Measurements from ENCODE around the gene BUD13.

The BUD13 gene

GRCh38 chr11:116716621-116717020, 56.2 kb downstream of the BUD13 start:
- DNase-seq (ENCODE audit: low read depth in 2 of 2) = no peak

DNA sequence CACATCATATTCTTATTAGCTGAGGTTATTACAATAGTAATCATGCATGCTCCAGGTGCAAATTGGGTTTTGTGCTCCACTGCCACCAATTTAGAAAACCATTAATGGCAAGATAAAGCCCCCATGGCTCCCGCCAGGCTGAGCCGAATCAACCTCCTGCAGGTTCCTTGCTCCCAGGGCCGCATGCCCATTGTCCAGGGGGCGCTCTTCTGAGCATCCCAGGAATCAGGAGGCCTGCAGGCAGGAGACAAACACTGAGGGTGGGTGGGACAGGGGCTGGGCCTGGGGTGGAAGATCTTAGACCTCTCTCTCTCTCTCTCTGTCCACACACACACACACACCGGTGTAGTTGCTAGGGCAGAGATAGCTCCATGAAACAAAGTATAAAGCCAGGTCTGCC, 57.4 kb downstream of the BUD13 start:
- no peak for DNase-seq (ENCODE audit: low read depth in 2 of 2)

- no peak for DNase-seq (ENCODE audit: low read depth in 2 of 2)
Measured at GRCh38 chr11:116714902-116715301, 57.9 kb downstream of the BUD13 start.

DNA sequence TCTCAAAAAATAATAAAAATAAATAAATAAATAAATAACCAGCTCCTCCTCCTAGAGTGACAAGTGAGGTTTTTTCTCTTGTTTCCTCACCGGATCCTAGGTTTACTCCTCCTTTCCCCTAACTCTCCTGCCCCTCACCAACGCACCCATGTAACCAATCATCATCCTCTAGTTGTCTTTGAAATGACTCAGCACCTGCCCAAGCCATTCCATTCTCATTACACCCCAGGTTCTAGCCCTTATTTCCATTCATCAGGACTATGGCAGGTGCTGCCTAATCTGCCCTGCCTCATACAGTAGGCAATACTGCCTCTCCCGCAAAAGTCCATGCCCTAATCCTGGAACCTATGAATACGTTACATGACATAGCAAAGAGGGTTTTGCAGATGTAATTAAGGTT, 60.4 kb downstream of the BUD13 start:
- DNase-seq (ENCODE audit: low read depth in 2 of 2) = no peak

GRCh38 chr11:116710762-116711161, 62.0 kb downstream of the BUD13 start:
- DNase-seq (ENCODE audit: low read depth in 2 of 2) = no peak

- no peak for DNase-seq (ENCODE audit: low read depth in 2 of 2)
Measured at GRCh38 chr11:116710001-116710674, 62.6 kb downstream of the BUD13 start.

DNA sequence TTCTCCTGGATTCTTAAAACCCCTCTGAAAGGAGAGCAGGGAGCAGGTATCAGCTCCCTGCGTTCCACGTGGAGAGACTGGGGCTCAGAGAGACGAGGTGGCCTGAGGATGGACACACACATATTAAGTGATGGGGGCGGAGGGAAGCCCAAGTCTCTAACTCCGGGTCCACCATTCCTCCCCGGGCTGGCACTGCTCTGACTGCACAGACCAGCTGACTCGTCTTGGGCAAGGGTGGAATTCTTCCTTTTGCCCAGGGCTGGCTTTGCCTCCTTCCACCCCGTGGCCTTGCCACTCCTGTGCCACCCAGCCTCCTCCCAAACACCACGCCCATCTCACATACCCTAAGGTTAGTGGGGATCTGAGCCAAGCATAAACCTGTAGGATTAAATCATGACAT, 65.0 kb downstream of the BUD13 start:
- DNase-seq (ENCODE audit: low read depth in 2 of 2) = no peak

- no peak for DNase-seq (ENCODE audit: low read depth in 2 of 2)
Measured at GRCh38 chr11:116707161-116707629, 65.6 kb downstream of the BUD13 start.

GRCh38 chr11:116703421-116703820, 69.4 kb downstream of the BUD13 start:
- DNase-seq (ENCODE audit: low read depth in 2 of 2) = no peak

- DNase-seq (ENCODE audit: low read depth in 2 of 2) = no peak
Measured at GRCh38 chr11:116702772-116703385, 69.9 kb downstream of the BUD13 start.

DNA sequence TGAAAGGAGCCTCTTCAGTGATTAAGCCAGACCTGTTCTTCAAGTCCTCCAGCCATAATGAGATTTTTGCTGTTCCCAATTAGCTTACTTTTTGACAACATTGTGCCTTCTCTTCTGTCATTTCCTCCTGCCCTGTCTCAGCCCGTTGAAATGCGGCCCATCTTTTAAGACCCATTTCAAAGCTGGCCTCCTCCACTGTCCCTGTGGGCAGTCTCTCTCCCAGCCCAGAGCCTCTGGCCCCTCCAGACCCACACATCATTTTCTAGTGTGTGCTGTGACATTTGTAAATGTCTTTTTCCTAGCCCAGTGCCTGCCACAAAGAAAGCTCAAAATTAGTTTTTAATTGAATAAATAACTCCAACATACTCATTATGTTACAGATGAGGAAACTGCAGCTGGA, 70.9 kb downstream of the BUD13 start:
- no peak for DNase-seq (ENCODE audit: low read depth in 2 of 2)

DNA sequence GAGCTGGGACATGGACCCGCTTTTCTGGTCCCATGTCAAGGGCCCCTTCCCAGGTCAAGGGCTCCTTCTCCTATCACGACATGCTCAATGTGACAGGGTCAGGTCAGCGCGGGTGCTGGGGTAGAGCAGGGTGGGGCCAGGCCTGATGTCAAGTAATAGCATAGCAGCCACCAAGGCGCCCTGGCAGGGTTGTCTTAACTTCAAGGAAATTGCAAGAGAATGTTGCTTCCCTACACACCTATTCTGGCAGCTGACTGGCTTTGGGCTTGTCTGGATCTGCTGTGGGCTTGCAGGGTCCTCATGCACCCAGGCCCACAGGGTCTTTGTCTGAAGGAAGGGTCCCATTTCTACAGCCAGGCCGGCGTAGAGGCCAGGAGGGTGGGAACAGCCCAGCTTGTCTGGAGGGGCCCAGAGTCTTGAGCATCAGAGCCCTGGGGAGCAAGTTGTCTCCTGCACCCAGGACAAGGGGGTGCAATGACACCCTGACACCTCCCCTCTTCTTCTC, 71.4 kb downstream of the BUD13 start:
- no peak for DNase-seq (ENCODE audit: low read depth in 2 of 2)

DNA sequence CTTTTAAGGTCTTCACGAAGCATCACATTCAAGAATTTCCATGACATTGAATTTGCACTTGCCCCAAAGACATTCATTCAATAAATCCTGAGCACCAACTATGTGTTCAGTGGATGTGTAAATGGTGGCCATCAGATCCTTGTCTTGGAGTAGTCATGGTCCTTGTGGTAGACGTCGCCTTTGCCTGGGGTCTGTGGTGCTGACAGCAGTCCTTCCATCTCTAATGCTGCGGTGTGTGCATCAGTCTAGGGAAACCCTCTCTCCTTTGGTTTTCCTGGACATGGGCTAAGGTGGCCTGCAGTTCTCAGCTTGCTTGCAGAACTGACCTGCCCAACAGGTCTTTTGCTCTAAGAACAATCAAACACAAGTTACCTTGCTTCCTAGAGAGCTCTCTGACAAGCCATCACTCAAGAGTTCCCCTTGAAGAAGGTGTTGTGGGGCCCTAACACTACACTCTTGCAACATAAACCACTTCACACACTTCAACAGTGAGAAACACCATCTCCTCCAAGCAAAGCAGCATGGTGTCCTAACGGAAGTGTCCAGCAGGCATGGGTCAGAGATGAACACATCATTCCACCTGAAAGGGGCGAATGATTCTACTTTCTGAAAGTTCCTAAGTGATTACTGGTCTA, 72.1 kb downstream of the BUD13 start:
- DNase-seq (ENCODE audit: low read depth in 2 of 2) = no peak

All from activated CD8-positive, alpha-beta memory T cell treated with anti-CD3 and anti-CD28 coated beads for 4 hours (primary cell).